ENCODE results near the gene CD80. TPM values are rescaled to one million over a fixed set of nuclear protein-coding genes. Genes with fewer than 3 reads are reported as not detected.
"Not testable (repeated sequence)": the region's sequence is repeated elsewhere in the genome, so short reads cannot be mapped to it uniquely, and the experiment has no call there.

The CD80 gene
- total RNA-seq, 1 donor, result not detected

DNA sequence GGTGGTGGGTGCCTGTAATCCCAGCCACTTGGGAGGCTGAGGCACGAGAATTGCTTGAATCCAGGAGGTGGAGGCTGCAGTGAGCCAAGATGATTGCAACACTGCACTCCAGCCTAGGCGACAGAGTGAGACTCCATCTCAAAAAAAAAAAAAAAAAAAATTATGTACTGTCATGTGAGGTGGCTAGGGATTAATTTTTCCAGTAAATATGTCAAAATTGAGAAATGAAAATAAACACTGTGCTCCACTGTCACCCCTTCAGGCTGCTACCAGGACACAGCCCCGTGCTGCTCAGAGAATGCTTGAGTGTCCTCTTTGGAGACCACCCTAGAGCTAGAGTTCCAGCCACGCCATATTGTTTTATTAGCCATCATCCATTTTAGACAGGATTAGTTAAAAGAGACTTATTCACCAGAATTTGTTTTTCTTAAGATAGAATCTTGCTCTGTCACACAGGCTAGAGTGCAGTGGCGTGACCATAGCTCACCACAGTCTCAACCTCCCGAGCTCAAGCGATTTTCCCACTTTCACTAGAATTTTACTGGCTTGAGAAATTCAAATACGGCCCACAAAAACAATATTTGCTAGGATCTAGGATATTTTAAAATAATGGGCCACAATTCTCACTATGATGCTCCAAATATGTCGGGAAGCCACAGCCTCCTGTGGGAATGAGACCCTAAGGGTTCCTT, 642 bp downstream of the CD80 start:
- no peak for TF ChIP-seq CTCF (IDR thresholded peaks at IDR 0.05; ENCODE audit: insufficient read depth, low read length)
- no peak overlapping the region for H3K4me3 ChIP-seq (ENCODE audit: low read depth, low read length)

GRCh38 chr3:119557877-119558269, 1.5 kb downstream of the CD80 start:
- TF ChIP-seq CTCF (IDR thresholded peaks at IDR 0.05; ENCODE audit: insufficient read depth, low read length), result no peak
- H3K4me3 ChIP-seq (ENCODE audit: low read depth, low read length), result no peak overlapping the region
- DNase-seq (ENCODE audit: low read depth), result no peak

More for the DNA sequence above, 642 bp downstream of the CD80 start:
- no peak for DNase-seq (ENCODE audit: low read depth)

DNA sequence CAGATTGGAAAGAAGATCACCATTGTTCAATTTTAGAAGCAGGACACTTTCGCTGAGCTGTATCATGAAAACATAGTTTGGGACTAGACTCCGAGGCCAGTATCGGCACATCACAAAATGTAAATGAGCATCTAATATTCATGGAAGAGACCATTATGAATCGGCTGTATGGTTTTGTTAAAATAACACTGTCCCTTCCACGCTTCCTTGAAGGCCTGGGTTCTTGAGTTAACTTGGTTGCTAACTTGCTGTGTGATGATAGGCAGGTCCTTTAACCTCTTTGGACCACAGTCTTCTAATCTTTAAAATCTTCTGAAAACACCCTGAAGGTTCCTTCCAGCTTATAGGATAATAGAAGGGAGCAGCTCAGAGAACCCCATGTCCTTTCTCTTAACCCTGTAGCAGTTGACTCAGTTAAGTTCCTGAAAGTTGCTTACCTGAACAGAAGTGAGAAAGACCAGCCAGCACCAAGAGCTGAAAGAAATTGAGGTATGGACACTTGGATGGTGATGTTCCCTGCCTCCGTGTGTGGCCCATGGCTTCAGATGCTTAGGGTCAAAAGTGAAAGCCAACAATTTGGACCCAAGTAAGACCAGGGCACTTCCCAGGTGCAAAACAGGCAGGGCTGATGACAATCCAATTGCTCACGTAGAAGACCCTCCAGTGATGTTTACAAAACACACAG, 2.1 kb downstream of the CD80 start:
- no peak for TF ChIP-seq CTCF (IDR thresholded peaks at IDR 0.05; ENCODE audit: insufficient read depth, low read length)

DNA sequence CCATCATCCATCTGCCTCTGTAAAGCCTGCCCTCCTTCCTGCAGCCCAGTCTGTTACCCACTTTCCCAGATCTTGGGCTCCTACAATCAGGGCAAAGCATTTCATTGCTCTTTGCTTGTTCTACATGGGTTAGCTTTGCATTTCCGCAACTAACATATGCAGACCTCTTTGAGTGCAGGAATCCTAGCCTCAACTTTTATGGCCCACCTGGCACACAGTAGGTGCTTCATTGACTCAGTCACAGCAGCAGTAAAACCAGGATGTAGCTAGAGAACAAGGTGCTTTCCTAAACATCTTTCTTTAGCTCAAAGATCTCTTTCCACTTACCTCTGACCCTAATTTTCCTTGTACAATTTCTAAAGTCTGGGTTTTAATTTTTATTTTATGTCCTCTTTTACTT, 3.5 kb downstream of the CD80 start:
- TF ChIP-seq CTCF (IDR thresholded peaks at IDR 0.05; ENCODE audit: insufficient read depth, low read length), result no peak
- H3K4me3 ChIP-seq (ENCODE audit: low read depth, low read length), result no peak overlapping the region
- no peak for DNase-seq (ENCODE audit: low read depth)

More for the DNA sequence above, 2.1 kb downstream of the CD80 start:
- H3K4me3 ChIP-seq (ENCODE audit: low read depth, low read length), result no peak overlapping the region
- no peak for DNase-seq (ENCODE audit: low read depth)

- no peak for TF ChIP-seq CTCF (IDR thresholded peaks at IDR 0.05; ENCODE audit: insufficient read depth, low read length)
- no peak overlapping the region for H3K4me3 ChIP-seq (ENCODE audit: low read depth, low read length)
- DNase-seq (ENCODE audit: low read depth), result no peak
Measured at GRCh38 chr3:119555309-119555735, 4.1 kb downstream of the CD80 start.

DNA sequence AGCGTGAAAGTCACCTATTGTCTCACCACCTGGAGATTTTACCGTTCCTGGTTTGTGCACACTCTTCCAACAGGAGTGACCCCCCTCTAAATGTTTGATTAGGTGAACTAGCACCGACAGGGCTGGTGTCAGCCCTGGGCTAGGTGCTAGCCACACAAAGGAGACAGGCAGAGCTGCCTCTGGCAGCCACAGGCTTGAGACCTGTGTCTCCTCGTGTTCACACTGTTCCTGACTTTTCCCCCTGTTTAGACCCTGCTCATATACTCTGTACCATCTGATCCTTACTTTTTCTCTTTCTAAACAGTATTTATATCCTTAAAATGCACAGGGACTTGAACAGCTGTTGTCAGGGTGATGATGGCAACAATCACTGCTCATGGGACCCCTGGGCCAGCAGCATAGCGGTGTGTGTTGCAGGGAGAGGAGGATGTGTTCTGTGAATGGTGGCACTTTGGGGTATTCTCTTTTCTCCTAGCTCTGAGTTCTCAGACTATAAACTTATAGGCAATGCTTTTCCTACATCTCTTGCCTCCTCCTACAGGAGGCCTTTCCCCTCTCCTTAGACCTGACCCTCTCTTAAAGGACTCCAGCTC, 5.5 kb downstream of the CD80 start:
- H3K4me3 ChIP-seq (ENCODE audit: low read depth, low read length), result no peak overlapping the region
- DNase-seq (ENCODE audit: low read depth), result no peak
- no peak for TF ChIP-seq CTCF (IDR thresholded peaks at IDR 0.05; ENCODE audit: insufficient read depth, low read length)

GRCh38 chr3:119552928-119553327, 6.5 kb downstream of the CD80 start:
- not testable (repeated sequence) for DNase-seq (ENCODE audit: low read depth); H3K4me3 ChIP-seq (ENCODE audit: low read depth, low read length)

All from fibroblast of the aortic adventitia (primary cell).